CD4-positive, alpha-beta T cell treated with Interleukin-15 for 1 hour (primary cell): ENCODE results near the gene FGD3.
A peak's percentile ranks its signal among the peaks of the same experiment; 100 is the strongest.
"Not testable (repeated sequence)": the region's sequence is repeated elsewhere in the genome, so short reads cannot be mapped to it uniquely, and the experiment has no call there.

Experiments used
- DNase-seq: peaks from one replicate; pipeline ENCODE4 v3.0.0-alpha.2; 2020

Gene FGD3

DNA sequence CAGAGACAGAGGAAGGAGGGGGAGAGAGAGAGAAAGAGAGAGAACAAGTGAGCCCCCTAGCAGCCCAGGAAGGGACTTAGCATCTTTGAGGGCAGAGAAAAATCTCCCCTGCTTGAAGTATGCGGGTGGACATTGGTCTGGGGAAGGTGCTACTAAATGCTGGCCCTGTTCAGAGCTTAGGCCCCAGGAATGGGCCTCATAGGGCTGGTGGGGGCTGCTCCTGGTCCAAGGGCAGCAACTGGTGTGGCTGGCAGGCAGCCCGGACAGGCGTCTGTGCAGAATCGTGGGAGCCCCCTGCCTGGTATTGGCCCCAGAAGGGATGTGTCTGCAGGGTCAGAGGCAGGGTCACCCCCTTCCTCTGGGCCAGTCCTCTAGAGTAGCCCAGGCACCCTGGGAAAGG lies 63.4 kb downstream of the FGD3 start:
- DNase-seq, result no peak

DNA sequence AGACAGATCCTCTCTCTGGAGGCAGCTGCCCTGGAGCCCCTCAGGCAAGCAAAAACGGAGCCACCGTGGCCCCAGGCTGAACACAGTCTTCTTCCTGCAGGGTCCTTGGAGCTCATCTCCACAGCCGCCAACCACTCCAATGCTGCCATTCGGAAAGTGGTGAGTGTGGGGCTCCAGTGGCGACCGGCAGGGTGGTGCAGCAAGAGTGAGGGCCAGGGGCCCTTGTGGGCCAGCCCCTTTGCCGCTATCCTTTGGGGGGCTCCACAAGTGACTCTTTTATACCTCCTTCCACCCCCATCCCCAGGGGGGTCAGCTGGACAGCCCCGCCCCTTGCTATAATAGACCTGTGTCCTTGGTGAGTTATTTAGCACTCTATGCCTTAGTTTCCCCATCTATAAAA lies 63.8 kb downstream of the FGD3 start:
- DNase-seq, result no peak

DNA sequence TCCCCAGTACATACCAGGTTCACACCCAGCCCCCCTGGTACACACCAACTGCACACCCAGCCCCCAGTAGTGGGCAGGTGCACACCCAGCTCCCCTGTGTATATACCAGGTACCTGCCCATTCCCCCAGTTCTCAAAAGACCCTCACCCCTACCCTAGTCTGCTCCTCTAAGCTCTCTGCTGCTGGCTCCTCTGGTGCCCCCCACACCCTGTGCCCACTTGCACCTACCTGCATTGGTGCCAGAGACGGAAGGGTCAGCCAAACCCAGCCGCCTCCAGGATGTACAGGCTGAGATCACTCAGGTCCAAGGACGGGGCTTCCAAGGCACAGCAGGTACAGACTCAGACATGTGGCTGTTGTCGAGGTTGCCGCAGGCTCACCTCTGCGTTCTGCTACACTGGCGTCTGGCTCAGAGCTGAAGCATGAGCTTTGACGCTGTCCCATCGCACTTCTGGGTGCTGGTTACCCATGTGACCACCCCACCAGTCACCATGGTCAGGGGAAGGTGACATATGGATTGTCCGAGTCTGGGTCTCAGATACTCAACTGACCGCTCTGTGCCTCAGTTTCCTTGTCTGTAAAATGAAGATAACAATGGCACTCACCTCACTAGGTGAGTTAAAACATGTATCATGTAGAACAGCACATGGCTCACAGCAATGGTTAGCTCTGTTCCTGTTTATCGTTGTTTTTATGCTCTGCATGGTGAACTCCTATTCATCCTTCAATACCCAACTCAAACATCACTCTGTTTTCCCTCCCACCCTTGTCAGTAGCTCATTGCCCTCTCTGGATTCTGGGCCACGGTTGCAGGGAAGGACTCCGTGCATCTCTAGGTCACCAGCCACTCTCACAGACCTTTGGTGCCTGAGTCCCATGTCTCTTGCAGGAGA lies 65.9 kb downstream of the FGD3 start:
- no peak for DNase-seq

DNA sequence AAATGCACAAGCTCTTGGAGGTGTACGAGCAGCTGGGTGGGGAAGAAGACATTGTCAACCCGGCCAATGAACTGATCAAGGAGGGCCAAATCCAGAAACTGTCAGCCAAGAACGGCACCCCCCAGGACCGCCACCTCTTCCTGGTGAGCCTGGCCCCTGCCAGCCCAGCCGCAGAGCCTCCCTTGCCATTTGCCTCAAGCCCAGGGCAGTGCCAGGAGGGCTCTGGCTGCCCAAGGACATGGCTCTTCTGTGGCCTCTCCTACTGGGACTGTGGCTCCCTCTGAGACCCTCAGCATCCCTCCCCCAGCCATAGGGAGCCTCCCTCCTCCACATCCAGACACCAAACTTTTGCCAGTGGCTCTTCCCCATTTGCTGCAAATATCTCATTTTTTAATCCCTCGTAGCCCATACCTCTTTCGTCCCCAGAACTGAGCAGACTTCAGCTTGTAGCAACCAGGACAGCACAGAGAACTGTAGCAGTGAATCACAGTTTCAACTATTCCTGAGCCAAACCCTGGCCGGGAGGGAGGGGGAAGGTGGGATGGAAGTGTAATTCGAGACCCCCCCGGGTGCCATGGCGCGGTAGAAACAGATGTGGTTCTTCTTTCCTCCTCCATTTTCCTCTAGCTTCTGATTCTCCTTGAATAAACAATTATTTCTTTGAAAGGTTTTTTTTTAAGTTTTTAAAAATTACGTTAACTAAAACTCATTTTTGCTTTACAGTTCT lies 66.7 kb downstream of the FGD3 start:
- DNase-seq, result no peak

DNA sequence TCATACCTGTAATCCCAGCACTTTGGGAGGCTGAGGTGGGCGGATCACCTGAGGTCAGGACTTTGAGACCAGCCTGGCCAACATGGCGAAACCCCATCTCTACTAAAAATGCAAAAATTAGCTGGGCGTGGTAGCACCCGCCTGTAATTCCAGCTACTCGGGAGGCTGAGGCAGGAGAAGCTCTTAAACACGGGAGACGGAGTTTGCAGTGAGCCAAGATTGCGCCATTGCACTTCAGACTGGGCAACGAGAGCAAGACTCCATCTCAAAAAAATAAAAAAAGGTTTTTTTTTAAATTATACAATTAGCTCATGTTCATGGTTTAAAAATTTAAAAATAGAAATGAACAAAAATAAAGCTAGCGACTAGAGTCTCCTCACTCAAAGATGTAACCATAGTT lies 67.9 kb downstream of the FGD3 start:
- not testable (repeated sequence) for DNase-seq

DNA sequence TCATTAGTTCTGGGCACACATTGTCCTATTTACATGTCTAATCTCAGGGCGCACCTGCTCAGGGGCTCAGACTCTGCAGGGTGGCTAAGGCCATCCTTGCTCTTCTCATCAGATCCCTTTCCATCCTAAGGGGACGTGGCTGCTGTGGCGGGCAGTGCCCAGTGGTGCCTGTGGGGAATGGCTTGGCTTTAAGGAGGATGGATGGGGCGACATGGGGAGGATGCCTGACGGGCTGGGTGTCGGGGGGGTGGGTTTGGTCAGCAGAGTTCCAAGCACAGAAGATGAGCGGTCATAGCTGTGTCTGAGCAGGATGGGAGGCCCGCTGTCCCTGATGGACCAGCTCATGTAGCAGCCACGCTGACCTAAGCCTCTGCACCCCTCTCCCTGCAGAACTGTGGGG lies 70.3 kb downstream of the FGD3 start:
- DNase-seq, result no peak

DNA sequence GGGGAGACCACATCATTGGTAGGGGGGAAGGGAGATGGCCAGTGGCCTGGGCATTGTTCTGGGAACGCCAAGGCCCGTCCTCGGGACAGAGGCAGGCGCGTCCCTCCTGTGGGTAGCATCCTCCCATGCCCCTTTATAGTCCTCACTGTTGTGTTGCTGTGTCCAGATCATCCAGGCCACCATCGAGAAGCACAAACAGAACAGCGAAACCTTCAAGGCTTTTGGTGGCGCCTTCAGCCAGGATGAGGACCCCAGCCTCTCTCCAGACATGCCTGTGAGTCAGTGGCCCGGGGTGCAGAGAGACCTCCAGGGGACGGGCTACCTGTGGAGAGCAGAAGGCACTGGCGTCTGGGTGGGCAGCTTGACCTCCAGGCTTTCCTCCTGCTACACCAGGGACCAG lies 72.8 kb downstream of the FGD3 start:
- DNase-seq, result no peak

DNA sequence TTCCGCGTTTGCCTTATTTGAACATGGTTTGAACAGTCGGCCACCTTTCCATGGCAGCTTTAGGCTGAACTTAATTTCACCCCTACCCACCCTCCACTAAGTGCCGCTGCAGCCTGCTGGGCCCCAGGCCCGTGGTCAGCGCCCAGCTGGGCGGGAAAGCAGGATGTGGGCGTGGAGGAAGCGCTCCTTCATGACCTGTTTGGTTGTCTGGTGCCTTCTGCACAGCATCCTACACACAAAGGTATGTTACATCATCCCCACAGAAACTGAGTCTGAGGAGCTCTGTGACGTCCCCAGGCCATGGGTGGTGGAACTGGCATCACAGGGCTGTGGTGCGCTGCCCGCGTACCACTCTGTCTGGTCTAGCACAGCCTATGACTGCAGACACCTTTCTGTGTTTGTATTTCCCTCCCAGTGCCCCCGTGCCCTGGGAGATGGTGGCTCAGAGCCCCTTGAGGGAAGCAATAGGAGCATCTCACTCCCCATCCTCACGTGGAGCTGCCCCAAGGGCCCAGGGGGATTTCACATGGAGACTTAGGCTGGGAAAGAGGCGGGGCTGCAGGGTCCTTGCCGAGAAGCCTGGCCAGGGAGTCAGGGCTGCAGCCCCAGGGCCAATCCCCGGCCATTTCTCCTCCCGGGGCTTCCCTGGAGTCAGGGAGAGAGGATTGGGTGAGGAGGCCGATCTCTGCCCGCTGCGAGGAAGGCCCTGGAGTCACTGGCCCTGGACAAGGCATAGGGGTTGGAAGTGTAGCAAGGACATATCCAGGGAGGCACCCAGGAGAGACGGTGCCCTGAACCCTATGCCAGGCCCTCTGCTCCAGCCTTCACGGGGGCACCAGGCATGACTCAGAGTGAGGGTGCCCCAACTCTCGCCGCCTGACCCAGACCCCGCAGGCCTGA lies 73.7 kb downstream of the FGD3 start:
- peak; percentile 69 for DNase-seq

DNA sequence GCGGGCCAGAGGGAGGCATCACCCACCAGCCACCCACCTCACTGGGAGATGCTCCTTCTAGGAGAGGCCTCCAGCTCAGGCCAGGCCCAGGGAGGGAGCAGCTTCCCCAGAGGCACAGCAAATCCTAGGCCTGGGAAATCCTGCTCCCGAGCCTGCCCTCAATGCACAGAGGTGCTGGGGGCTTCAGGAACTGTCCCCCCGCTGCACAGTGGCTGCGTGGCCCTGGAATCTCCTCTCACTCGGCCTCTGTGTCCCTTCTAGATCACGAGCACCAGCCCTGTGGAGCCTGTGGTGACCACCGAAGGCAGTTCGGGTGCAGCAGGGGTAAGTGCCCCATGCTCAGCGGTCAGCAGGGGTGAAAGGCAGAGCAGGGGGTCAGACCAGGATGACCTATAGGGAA lies 74.7 kb downstream of the FGD3 start:
- DNase-seq, result no peak

DNA sequence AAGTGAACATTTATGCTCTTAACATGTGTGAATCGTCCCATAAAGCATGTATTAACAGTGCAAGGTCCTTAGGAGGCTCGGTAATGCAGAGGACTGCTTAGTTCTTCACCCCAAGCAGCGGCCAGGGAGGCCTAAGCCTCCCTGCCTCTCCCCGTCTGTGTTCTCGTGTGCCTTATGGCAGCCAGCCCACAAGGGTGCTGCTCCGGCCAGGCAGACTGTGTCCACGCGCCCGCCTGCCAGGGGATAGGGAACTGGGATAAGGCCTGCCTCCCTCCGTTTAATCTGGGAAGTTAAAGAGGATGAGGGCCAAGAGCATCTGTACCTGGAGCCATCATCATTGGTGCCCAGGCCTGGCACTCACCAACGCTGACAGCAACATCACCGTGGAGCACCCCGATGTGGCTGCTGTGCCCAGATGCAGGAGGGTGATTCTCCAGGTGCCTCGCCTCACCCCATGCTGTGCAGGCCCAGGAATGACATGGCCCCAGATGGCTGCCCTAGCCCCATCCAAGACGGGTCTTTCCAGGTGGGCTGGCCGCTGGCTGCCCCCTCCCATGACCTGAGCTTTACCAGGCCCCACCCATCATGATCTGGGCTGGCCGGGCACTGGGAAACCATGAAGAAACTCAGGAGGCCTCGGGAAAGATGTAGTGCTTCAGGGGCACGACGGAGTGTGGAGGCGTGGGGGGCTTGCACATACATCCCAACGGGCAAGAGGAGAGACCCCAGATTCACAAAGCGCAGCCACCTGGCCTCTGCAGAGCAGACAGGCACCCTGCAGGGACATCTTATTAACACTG lies 75.6 kb downstream of the FGD3 start:
- no peak for DNase-seq

DNA sequence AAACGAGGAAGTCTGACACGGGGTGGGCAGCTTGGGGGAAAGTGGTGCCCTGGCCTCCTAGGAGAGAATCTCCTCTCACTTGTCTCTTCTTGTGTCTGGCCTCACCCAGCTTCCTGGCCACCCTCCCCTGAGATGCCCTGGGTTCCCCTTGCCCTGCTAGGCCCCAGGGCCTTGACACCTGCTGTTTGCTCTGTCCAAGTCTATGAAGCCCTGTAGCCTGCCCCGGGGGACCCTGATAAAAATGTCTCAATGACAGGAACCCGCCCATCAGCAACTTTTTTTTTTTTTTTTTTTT lies 76.1 kb downstream of the FGD3 start:
- DNase-seq, result no peak

DNA sequence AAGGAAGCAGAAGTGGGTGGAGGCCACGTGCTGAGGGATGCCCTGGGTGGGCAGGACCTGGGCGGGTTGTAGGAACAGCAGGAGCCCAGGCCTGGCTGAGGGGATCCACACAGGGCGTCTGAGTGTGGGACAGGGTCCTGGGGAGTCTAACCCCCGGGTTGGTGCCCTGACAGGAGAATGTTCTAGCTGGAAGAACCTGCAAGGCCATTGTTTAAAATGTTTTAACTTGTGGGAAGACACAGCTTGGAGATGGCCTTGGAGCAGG lies 77.3 kb downstream of the FGD3 start:
- DNase-seq, result no peak

DNA sequence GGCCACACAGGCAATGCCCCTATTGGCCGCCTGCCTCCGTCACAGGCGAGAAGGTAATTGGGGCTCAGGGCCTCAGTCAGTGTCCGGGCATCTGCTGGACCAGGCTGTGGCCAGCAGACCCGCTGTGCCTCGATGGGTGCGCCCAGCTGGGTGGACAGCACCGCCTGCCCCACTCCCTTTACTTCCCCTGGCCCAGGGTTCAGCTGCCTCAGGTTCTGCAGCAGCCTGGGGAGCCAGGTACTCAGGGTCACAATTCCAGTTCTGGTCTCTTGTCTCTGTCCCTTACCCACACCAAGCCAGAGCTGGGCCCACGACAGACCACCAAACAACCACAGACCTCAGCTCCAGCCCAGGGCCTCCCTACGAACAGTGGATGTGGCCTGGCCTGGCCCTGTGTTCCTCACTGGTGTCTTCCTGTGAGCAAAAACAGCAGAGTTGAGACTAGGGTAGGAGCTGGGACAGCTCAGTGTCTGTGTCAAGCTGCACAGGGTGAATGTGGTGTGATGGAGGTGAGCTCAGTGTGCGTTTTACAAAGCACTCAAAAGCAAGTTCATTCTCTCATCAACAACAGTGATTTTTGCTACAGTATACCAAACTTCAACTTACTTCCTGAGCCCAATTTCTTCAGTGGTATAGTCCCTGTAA lies 77.8 kb downstream of the FGD3 start:
- no peak for DNase-seq

DNA sequence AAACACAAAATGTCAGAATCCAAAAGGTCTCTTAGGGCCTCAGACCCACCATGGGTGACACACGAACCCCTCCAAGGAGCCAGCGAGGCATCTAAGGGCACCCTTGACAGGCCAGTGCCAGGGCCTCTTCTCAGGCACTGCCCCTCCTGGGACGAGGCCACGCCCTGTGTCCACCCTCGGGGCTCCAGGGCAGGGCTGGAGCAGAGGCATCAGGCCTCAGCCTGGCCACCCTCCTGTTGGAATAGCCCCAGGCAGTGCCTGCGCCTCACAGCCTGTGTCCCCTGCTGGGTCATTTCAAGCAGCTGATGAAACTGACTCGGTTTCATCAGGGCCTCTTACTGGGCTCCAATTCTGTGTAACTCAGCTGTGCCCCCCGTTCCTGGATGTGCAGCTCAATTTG lies 78.4 kb downstream of the FGD3 start:
- DNase-seq, result no peak

DNA sequence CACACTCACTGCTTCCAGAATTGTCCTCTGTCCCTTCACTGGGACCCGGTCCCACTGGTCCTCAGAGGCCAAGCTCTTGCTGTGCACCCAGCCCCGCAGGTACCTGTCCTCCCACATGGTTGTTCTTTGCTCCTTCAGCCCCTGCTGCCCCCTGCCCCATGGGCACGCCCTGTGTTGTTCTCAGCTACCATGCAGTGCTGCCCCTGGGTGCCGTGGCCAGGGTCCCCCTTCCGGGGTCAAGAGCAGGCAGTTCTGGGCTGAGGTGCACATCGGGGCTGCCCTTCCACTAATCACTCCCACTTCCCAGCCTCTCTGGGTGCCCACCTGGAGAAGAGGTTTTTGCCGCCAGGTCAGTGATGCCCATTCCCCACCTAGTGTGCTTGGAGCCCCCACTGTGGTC lies 79.3 kb downstream of the FGD3 start:
- no peak for DNase-seq

DNA sequence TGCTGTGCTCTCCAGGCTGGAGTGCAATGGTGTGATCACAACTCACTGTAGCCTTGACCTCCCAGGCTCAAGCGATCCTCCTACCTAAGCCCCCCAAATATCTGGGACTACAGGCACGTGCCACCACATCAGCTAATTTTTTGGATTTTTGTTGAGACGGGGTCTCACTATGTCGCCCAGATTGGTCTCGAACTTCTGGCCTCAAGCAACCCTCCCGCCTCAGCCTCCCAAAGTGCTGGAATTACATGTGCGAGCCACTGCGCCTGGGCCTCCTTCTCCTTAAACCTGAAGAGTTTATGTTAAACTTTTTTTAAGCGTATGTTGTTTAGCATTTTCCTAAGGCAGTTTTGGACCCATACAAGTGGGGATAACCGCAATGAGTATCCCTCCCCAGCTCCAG lies 80.4 kb downstream of the FGD3 start:
- DNase-seq, result no peak

DNA sequence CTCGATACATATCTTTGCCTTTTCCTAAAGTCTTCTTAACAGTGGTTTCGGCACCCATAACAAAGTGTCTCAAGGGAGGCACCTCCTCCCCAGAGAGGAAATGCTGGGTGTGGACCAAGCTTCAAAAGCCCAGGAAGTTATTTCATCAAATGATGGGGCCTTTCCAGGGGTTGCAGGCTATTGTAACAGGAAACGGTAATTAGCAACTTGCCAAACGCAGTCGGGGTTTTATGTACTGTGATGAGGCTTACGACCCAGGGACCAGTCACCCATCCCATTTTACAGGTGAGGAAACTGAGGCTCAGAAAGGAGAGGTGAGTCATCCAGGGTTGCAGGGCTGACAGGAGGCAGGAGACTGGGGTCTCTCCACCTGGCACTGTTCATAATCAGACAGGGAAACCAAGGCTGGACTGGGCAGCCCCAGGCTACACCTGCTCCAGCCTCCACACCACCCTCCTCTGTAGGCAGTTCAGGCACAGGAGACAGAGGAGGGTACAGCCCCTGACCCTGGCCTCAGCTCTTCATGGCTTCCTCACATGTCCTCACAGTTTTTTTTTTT lies 81.2 kb downstream of the FGD3 start:
- DNase-seq, result peak; percentile 85

DNA sequence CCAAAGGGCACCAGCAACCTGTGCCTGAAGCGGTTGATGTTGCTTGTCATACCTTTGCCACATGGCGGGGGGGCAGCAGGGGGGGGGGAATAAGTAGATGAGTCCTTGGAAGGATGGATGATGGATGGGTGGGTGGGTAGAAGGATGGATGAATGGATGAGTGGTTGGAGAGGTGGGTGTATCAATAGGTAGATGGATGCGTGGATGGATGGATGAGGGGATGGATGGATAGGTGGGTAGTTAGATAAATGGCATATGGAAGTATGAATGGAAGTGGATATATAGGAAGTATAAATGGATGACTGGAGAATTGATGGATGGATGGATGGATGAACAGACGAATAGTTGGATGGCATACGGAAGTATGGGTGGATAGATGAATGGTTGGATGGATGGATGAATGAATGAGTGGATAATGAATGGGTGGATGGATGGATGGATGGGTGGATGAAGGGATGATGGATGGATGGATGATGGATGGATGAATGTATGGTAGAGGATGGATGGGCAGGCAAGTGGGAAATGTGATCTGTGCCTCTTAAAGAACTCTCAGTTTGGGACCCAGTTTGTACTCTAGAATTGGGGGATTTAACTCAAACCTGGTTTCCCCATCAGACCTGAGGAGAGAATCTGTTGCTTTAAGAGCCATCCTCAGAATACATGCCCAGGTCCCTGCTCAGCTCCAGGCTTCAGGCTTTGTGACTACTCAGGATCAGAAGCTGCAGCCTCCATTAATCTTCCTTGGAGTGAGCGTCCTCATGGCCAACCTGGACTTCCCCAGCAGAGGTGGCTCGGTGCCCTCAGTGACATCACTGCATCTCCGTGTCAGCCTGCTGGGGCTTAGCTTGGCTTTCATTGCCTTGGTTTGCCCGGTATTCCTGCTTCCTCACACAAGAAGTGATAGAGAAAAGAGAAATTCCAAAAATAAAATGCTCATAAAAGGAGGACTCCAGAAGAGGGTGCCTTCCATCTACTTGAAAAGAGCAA lies 83.6 kb downstream of the FGD3 start:
- DNase-seq, result no peak

DNA sequence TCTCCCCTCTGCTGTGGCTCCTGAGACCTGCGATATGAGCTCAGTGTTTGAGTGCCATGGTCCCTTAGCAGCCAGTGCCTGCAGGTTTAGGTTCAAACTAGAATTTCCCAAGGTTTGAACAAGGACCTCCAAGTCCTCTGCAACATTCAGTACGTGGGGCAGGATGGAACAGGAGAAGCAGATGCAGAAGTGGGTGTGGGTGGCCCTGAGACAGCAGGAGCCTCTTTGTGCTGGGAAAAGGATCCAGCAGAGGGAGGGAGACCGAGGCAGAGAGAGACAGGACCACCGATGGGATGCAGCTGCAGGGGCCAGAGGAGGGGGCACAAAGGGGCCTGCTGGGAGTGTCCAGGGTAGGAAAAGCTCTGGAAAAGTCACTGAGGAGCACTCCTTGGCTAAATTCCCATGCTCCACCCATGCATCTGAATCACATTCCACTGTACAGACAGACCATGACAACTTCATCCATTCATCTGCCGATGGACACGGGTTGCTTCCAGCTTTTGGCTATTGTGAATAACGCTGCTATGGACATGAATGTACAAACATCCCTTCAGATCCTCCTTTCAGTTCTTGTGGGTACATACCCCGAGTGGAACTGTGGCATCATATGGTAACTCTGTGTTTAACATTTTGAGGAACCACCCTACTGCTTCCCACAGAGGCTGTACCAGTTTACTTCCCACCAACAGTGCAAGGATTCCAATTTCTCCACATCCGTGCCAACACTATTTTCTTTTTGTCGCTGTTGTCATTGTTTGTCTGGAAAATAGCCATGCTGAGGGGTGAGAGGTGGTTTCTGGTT lies 84.5 kb downstream of the FGD3 start:
- DNase-seq, result no peak

DNA sequence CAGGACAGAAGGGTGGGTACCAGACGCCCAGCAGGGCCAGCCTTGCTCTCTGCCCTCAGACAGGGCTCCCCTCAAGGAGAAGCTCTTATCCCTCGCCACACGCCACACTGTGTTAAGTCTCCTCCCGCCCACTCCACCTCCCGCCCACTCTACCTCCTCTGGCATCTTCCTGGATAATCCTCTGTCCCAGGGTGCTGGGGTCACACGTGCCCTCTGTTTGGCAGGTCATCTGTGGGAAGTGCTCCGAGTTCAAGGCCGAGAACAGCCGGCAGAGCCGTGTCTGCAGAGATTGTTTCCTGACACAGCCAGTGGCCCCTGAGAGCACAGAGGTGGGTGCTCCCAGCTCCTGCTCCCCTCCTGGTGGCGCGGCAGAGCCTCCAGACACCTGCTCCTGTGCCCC lies 85.2 kb downstream of the FGD3 start:
- DNase-seq, result no peak
